ENCODE measurements around the gene GID8.

GID8 gene

GRCh38 chr20:62935204-62935967 lies 2.6 kb upstream of the GID8 start:
- 90% methylated on average over 12 of the region's 12 CpGs for WGBS
- Histone ChIP-seq H3K9me3 (ENCODE audit: insufficient read depth, low read depth, low read length) (no peaks in the 10 kb centered on the region), H3K4me1 (ENCODE audit: insufficient read depth, low read length) (peaks cover 55% of the 10 kb centered on the region), H3K27ac (ENCODE audit: low read depth, low read length) (0 out of 2 replicates have a peak overlapping the region, but pooled peaks have one; percentile 5), H3K9ac (ENCODE audit: low read depth, low read length) (peak overlapping the region; percentile 33), H3K27me3 (ENCODE audit: insufficient read depth, low read length) (no peaks in the 10 kb centered on the region), H3K36me3 (ENCODE audit: insufficient read depth, low read length) (peaks cover 45% of the 10 kb centered on the region), H3K4me3 (ENCODE audit: low read length) (peak overlapping the region; percentile 99)

- 87% methylated on average over 22 of the region's 22 CpGs for WGBS
- H3K27ac ChIP-seq (ENCODE audit: low read depth, low read length) = 0 out of 2 replicates have a peak overlapping the region, but pooled peaks have one; percentile 5
- no peaks in the 10 kb centered on the region for H3K9me3 ChIP-seq (ENCODE audit: insufficient read depth, low read depth, low read length)
- H3K4me3 ChIP-seq (ENCODE audit: low read length) = peak overlapping the region; percentile 99
- H3K27me3 ChIP-seq (ENCODE audit: insufficient read depth, low read length) = no peaks in the 10 kb centered on the region
- peaks cover 45% of the 10 kb centered on the region for H3K36me3 ChIP-seq (ENCODE audit: insufficient read depth, low read length)
- H3K4me1 ChIP-seq (ENCODE audit: insufficient read depth, low read length) = peaks cover 48% of the 10 kb centered on the region
- peak overlapping the region; percentile 99 for H3K9ac ChIP-seq (ENCODE audit: low read depth, low read length)
Observed at GRCh38 chr20:62935968-62936585, 1.9 kb upstream of the GID8 start.

GRCh38 chr20:62937268-62938104 lies 461 bp upstream of the GID8 start:
- H3K27me3 ChIP-seq (ENCODE audit: insufficient read depth, low read length) = no peaks in the 10 kb centered on the region
- peaks cover 49% of the 10 kb centered on the region for H3K36me3 ChIP-seq (ENCODE audit: insufficient read depth, low read length)
- H3K4me3 ChIP-seq (ENCODE audit: low read length) = peak overlapping the region; percentile 99
- no peaks in the 10 kb centered on the region for H3K9me3 ChIP-seq (ENCODE audit: insufficient read depth, low read depth, low read length)
- H3K27ac ChIP-seq (ENCODE audit: low read depth, low read length) = peak overlapping the region; percentile 93
- peak overlapping the region; percentile 99 for H3K9ac ChIP-seq (ENCODE audit: low read depth, low read length)
- under 1% methylated on average over 91 of the region's 92 CpGs for WGBS
- H3K4me1 ChIP-seq (ENCODE audit: insufficient read depth, low read length) = peaks cover 38% of the 10 kb centered on the region

- Histone ChIP-seq H3K36me3 (ENCODE audit: insufficient read depth, low read length) (peaks cover 50% of the 10 kb centered on the region), H3K4me1 (ENCODE audit: insufficient read depth, low read length) (peaks cover 14% of the 10 kb centered on the region)
- WGBS = 97% methylated on average over 8 of the region's 8 CpGs
Observed at GRCh38 chr20:62940875-62941274, 2.9 kb downstream of the GID8 start.

GRCh38 chr20:62941792-62942191 lies 3.8 kb downstream of the GID8 start:
- no peak overlapping the region for H3K4me3 ChIP-seq (ENCODE audit: low read length)
- peaks cover 57% of the 10 kb centered on the region for H3K36me3 ChIP-seq (ENCODE audit: insufficient read depth, low read length)
- no peak overlapping the region for H3K27ac ChIP-seq (ENCODE audit: low read depth, low read length)
- peaks cover 10% of the 10 kb centered on the region for H3K4me1 ChIP-seq (ENCODE audit: insufficient read depth, low read length)
- WGBS = 98% methylated on average over 1 of the region's 1 CpG
- H3K9me3 ChIP-seq (ENCODE audit: insufficient read depth, low read depth, low read length) = no peaks in the 10 kb centered on the region
- H3K27me3 ChIP-seq (ENCODE audit: insufficient read depth, low read length) = no peaks in the 10 kb centered on the region
- no peak overlapping the region for H3K9ac ChIP-seq (ENCODE audit: low read depth, low read length)

More at GRCh38 chr20:62940875-62941274, 2.9 kb downstream of the GID8 start:
- no peak overlapping the region for H3K27ac ChIP-seq (ENCODE audit: low read depth, low read length)
- no peaks in the 10 kb centered on the region for H3K9me3 ChIP-seq (ENCODE audit: insufficient read depth, low read depth, low read length)
- no peaks in the 10 kb centered on the region for H3K27me3 ChIP-seq (ENCODE audit: insufficient read depth, low read length)
- no peak overlapping the region for H3K9ac ChIP-seq (ENCODE audit: low read depth, low read length)
- H3K4me3 ChIP-seq (ENCODE audit: low read length) = no peak overlapping the region

GRCh38 chr20:62942456-62942855 lies 4.5 kb downstream of the GID8 start:
- Histone ChIP-seq H3K36me3 (ENCODE audit: insufficient read depth, low read length) (peaks cover 64% of the 10 kb centered on the region), H3K27me3 (ENCODE audit: insufficient read depth, low read length) (no peaks in the 10 kb centered on the region), H3K9me3 (ENCODE audit: insufficient read depth, low read depth, low read length) (no peaks in the 10 kb centered on the region), H3K4me1 (ENCODE audit: insufficient read depth, low read length) (peaks cover 10% of the 10 kb centered on the region), H3K9ac (ENCODE audit: low read depth, low read length) (no peak overlapping the region), H3K27ac (ENCODE audit: low read depth, low read length) (no peak overlapping the region), H3K4me3 (ENCODE audit: low read length) (no peak overlapping the region)
- WGBS = 91% methylated on average over 2 of the region's 2 CpGs

GRCh38 chr20:62943396-62943795 lies 5.4 kb downstream of the GID8 start:
- Histone ChIP-seq H3K4me1 (ENCODE audit: insufficient read depth, low read length) (peaks cover 10% of the 10 kb centered on the region), H3K9ac (ENCODE audit: low read depth, low read length) (no peak overlapping the region), H3K27me3 (ENCODE audit: insufficient read depth, low read length) (no peaks in the 10 kb centered on the region), H3K27ac (ENCODE audit: low read depth, low read length) (no peak overlapping the region), H3K9me3 (ENCODE audit: insufficient read depth, low read depth, low read length) (no peaks in the 10 kb centered on the region), H3K36me3 (ENCODE audit: insufficient read depth, low read length) (peaks cover 73% of the 10 kb centered on the region), H3K4me3 (ENCODE audit: low read length) (no peak overlapping the region)
- WGBS = 94% methylated on average over 14 of the region's 14 CpGs

- H3K36me3 ChIP-seq (ENCODE audit: insufficient read depth, low read length) = peaks cover 81% of the 10 kb centered on the region
- no peak overlapping the region for H3K9ac ChIP-seq (ENCODE audit: low read depth, low read length)
- H3K27me3 ChIP-seq (ENCODE audit: insufficient read depth, low read length) = no peaks in the 10 kb centered on the region
- no peak overlapping the region for H3K27ac ChIP-seq (ENCODE audit: low read depth, low read length)
- 96% methylated on average over 8 of the region's 8 CpGs for WGBS
- H3K4me3 ChIP-seq (ENCODE audit: low read length) = no peak overlapping the region
- no peaks in the 10 kb centered on the region for H3K9me3 ChIP-seq (ENCODE audit: insufficient read depth, low read depth, low read length)
- peaks cover 7% of the 10 kb centered on the region for H3K4me1 ChIP-seq (ENCODE audit: insufficient read depth, low read length)
Observed at GRCh38 chr20:62944184-62944583, 6.2 kb downstream of the GID8 start.

GRCh38 chr20:62944746-62945145 lies 6.8 kb downstream of the GID8 start:
- Histone ChIP-seq H3K36me3 (ENCODE audit: insufficient read depth, low read length) (peaks cover 87% of the 10 kb centered on the region), H3K9me3 (ENCODE audit: insufficient read depth, low read depth, low read length) (no peaks in the 10 kb centered on the region), H3K9ac (ENCODE audit: low read depth, low read length) (no peak overlapping the region), H3K4me3 (ENCODE audit: low read length) (no peak overlapping the region), H3K27ac (ENCODE audit: low read depth, low read length) (no peak overlapping the region), H3K27me3 (ENCODE audit: insufficient read depth, low read length) (no peaks in the 10 kb centered on the region), H3K4me1 (ENCODE audit: insufficient read depth, low read length) (0 out of 2 replicates have a peak, but pooled peaks cover 2% of the 10 kb centered on the region)
- 94% methylated on average over 10 of the region's 10 CpGs for WGBS

- peaks cover 92% of the 10 kb centered on the region for H3K36me3 ChIP-seq (ENCODE audit: insufficient read depth, low read length)
- WGBS = 96% methylated on average over 25 of the region's 25 CpGs
Observed at GRCh38 chr20:62945771-62946339, 7.9 kb downstream of the GID8 start.

More at GRCh38 chr20:62945771-62946339, 7.9 kb downstream of the GID8 start:
- Histone ChIP-seq H3K9me3 (ENCODE audit: insufficient read depth, low read depth, low read length) (no peaks in the 10 kb centered on the region), H3K27me3 (ENCODE audit: insufficient read depth, low read length) (no peaks in the 10 kb centered on the region), H3K27ac (ENCODE audit: low read depth, low read length) (no peak overlapping the region), H3K4me1 (ENCODE audit: insufficient read depth, low read length) (no peaks in the 10 kb centered on the region), H3K4me3 (ENCODE audit: low read length) (no peak overlapping the region), H3K9ac (ENCODE audit: low read depth, low read length) (no peak overlapping the region)

All from HUES64 (cell line).